ENCODE measurements around the gene SLC25A21. TPM values are rescaled to one million over a fixed set of nuclear protein-coding genes. Genes with fewer than 3 reads are reported as not detected.
"Not testable (repeated sequence)": the region's sequence is repeated elsewhere in the genome, so short reads cannot be mapped to it uniquely, and the experiment has no call there.

SLC25A21 gene
- total and polyA plus RNA-seq, 7 experiments from 2014 or later = not detected

DNA sequence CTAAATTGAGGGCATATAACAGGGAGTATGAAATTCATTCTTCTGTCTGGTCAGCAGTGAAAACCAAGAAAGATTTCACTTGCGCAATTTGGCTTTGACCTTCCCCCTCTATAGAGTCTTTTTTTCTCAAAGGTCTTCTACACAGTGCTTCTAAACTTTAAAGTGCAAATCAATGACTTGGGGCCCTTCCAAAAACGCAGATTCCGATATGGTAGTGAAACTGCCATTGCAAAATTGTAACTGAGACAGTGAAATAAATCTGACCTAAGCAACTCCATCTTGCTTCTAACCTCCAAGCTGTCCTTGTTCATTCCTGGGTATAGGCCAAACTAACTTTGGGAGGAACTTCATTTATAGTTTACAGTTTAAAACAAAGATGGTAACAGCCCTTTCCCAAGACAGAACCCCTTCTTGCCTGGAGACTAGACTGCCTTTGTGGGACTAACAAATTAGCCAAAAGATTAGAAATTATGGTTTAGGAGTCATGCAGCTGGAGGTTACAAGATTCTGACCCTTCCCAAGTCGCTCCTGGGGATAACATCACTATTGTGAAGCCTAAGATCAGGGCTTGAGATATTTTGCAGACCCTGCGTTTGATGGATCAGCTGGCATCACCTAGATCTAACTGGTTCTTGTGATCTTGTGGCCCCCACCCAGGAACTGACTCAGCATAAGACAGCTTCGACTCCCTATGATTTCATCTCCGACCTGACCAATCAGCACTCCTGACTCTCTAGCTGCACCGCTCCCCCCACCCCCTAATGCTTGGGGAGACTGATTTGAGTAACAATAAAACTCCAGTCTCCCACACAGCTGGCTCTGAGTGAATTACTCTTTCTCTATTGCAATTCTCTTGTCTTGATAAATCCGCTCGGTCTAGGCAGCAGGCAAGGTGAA lies 5.0 kb downstream of the SLC25A21 start:
- H3K36me3 ChIP-seq (ENCODE audit: control insufficient read depth in 2 of 3, insufficient read depth in 3 of 3, low read length in 3 of 3) = no peaks in the 10 kb centered on the region
- ATAC-seq (no peak), DNase-seq (no peak)
- Mint-ChIP-seq H3K4me3 (no peak overlapping the region), H3K36me3 (no peaks in the 10 kb centered on the region), H3K9me3 (peaks cover 0 to 9% (median 4%) of the 10 kb centered on the region in 11 donors), H3K4me1 (peaks cover 0 to 3% (median 0%) of the 10 kb centered on the region in 7 donors), H3K27ac (no peak overlapping the region), H3K27me3 (peaks cover 5 to 30% (median 11%) of the 10 kb centered on the region in 5 donors)
- H3K4me3 ChIP-seq (ENCODE audit: low read length) = no peak overlapping the region
- no peaks in the 10 kb centered on the region for H3K27me3 ChIP-seq (ENCODE audit: control insufficient read depth in 2 of 2, insufficient read depth in 2 of 2, low read length in 2 of 2)
- CTCF ChIA-PET = no interaction called here
- no peak overlapping the region for H3K27ac ChIP-seq (ENCODE audit: low read depth, low read length)
- no peaks in the 10 kb centered on the region for H3K4me1 ChIP-seq (ENCODE audit: control insufficient read depth in 2 of 2, insufficient read depth in 2 of 2, low read length in 2 of 2)
- POLR2A ChIA-PET = no interaction called here
- intact Hi-C loops (cut with micrococcal nuclease) = no loop called here
- no peaks in the 10 kb centered on the region for H3K9me3 ChIP-seq (ENCODE audit: control insufficient read depth in 2 of 3, low read length in 3 of 3)

DNA sequence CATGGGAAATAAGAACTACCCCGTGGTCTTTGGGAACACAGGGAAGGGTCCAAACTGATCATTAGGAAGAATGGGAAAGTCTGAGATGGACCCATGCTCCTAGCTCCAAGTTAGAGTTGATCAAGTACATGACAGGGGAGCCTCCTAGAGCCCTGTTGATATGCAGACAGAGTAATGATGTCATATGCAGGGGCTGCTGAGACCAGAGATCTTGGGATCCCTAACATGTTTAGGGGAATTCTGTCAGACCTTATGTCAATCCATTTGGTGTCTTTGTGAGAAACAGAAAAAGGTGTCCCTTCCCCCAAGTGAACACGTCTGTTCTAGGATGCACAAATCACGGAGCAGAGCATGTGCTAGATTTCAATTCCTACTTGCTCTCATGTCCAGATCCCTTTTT lies 6.6 kb downstream of the SLC25A21 start:
- H3K27ac ChIP-seq (ENCODE audit: low read depth, low read length) = no peak overlapping the region
- intact Hi-C loops (cut with micrococcal nuclease) = no loop called here
- DNase-seq (no peak), ATAC-seq (no peak)
- no peaks in the 10 kb centered on the region for H3K27me3 ChIP-seq (ENCODE audit: control insufficient read depth in 2 of 2, insufficient read depth in 2 of 2, low read length in 2 of 2)
- no peaks in the 10 kb centered on the region for H3K36me3 Mint-ChIP-seq
- H3K4me1 Mint-ChIP-seq = no peaks in the 10 kb centered on the region
- no peak overlapping the region for H3K27ac Mint-ChIP-seq
- peaks cover 0 to 17% (median 5%) of the 10 kb centered on the region in 11 donors for H3K9me3 Mint-ChIP-seq
- no peak overlapping the region for H3K4me3 ChIP-seq (ENCODE audit: low read length)
- no peaks in the 10 kb centered on the region for H3K36me3 ChIP-seq (ENCODE audit: control insufficient read depth in 2 of 3, insufficient read depth in 3 of 3, low read length in 3 of 3)
- H3K27me3 Mint-ChIP-seq = peaks cover 0 to 18% (median 2%) of the 10 kb centered on the region in 5 donors
- CTCF ChIA-PET = no interaction called here
- no peaks in the 10 kb centered on the region for H3K9me3 ChIP-seq (ENCODE audit: control insufficient read depth in 2 of 3, low read length in 3 of 3)
- H3K4me1 ChIP-seq (ENCODE audit: control insufficient read depth in 2 of 2, insufficient read depth in 2 of 2, low read length in 2 of 2) = no peaks in the 10 kb centered on the region
- POLR2A ChIA-PET = no interaction called here
- H3K4me3 Mint-ChIP-seq = no peak overlapping the region

DNA sequence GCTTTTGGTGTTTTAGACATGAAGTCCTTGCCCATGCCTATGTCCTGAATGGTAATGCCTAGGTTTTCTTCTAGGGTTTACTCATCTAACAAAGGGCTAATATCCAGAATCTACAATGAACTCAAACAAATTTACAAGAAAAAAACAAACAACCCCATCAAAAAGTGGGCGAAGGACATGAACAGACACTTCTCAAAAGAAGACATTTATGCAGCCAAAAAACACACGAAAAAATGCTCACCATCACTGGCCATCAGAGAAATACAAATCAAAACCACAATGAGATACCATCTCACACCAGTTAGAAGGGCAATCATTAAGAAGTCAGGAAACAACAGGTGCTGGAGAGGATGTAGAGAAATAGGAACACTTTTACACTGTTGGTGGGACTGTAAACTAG lies 10.1 kb downstream of the SLC25A21 start:
- H3K9me3 ChIP-seq (ENCODE audit: control insufficient read depth in 2 of 3, low read length in 3 of 3); CTCF ChIA-PET; H3K4me1 ChIP-seq (ENCODE audit: control insufficient read depth in 2 of 2, insufficient read depth in 2 of 2, low read length in 2 of 2); H3K36me3 ChIP-seq (ENCODE audit: control insufficient read depth in 2 of 3, insufficient read depth in 3 of 3, low read length in 3 of 3); H3K27ac Mint-ChIP-seq; H3K4me3 Mint-ChIP-seq; intact Hi-C loops (cut with micrococcal nuclease); H3K27me3 Mint-ChIP-seq; H3K4me1 Mint-ChIP-seq; DNase-seq; ATAC-seq; POLR2A ChIA-PET; H3K27ac ChIP-seq (ENCODE audit: low read depth, low read length); H3K36me3 Mint-ChIP-seq; H3K4me3 ChIP-seq (ENCODE audit: low read length); H3K27me3 ChIP-seq (ENCODE audit: control insufficient read depth in 2 of 2, insufficient read depth in 2 of 2, low read length in 2 of 2): not testable (repeated sequence)
- peaks cover 0 to 32% (median 6%) of the 10 kb centered on the region in 11 donors for H3K9me3 Mint-ChIP-seq

DNA sequence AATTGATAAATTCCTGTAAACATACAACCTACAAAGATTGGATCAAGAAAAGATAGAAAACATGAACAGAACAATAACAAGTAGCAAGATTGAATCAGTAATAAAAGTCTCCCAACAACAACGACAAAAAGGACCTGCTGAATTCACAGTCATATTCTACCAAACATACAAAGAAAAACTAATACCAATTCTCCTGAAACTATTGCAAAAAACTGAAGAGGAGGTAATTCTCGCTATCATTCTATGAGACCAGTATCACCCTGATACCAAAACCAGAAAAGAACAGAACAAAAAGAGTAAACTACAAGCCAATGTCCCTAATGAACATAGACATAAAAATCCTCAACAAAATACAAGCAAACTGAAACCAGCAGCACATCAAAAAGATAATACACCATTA lies 14.4 kb downstream of the SLC25A21 start:
- Histone ChIP-seq H3K36me3 (ENCODE audit: control insufficient read depth in 2 of 3, insufficient read depth in 3 of 3, low read length in 3 of 3) (no peaks in the 10 kb centered on the region), H3K27ac (ENCODE audit: low read depth, low read length) (no peak overlapping the region), H3K4me3 (ENCODE audit: low read length) (no peak overlapping the region), H3K4me1 (ENCODE audit: control insufficient read depth in 2 of 2, insufficient read depth in 2 of 2, low read length in 2 of 2) (no peaks in the 10 kb centered on the region), H3K27me3 (ENCODE audit: control insufficient read depth in 2 of 2, insufficient read depth in 2 of 2, low read length in 2 of 2) (no peaks in the 10 kb centered on the region), H3K9me3 (ENCODE audit: control insufficient read depth in 2 of 3, low read length in 3 of 3) (peaks cover 0 to 7% (median 0%) of the 10 kb centered on the region in 3 experiments)
- Mint-ChIP-seq H3K36me3 (peaks cover 0 to 6% (median 0%) of the 10 kb centered on the region in 5 donors), H3K27me3 (peaks cover 0 to 13% (median 0%) of the 10 kb centered on the region in 5 donors), H3K9me3 (peaks cover 5 to 43% (median 17%) of the 10 kb centered on the region in 11 donors), H3K4me1 (peaks cover 0 to 2% (median 0%) of the 10 kb centered on the region in 7 donors), H3K27ac (no peak overlapping the region), H3K4me3 (no peak overlapping the region)
- intact Hi-C loops (cut with micrococcal nuclease) = no loop called here
- DNase-seq = no peak
- no peak for ATAC-seq
- ChIA-PET POLR2A (no interaction called here), CTCF (no interaction called here)

DNA sequence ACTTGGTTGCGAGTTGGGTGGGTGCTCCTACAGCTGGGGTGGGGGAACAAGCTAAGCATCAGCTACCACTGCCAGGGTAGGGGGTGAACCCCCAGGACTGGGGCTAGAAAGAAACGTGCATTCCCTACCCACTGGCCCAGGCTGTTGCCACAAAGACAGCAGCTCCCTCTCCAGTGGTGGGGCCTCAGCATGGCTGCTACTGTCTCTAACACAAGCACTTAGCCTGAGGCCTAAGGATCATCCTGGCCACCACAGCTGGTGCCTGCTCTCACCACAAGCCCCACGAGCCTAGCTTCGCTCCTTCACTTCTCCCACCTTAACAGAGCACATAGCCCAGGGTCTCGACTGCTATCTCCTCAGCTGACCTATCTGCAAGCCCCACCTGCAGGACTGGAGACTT lies 18.9 kb downstream of the SLC25A21 start:
- Mint-ChIP-seq H3K4me1 (no peaks in the 10 kb centered on the region), H3K9me3 (peaks cover 6 to 34% (median 16%) of the 10 kb centered on the region in 11 donors), H3K4me3 (no peak overlapping the region), H3K36me3 (peaks cover 0 to 7% (median 0%) of the 10 kb centered on the region in 5 donors), H3K27ac (peak overlapping the region in 1 of 9 donors; percentile 38), H3K27me3 (peaks cover 0 to 13% (median 0%) of the 10 kb centered on the region in 5 donors)
- Histone ChIP-seq H3K27ac (ENCODE audit: low read depth, low read length) (no peak overlapping the region), H3K4me3 (ENCODE audit: low read length) (no peak overlapping the region), H3K9me3 (ENCODE audit: control insufficient read depth in 2 of 3, low read length in 3 of 3) (peaks cover 0 to 7% (median 0%) of the 10 kb centered on the region in 3 experiments), H3K36me3 (ENCODE audit: control insufficient read depth in 2 of 3, insufficient read depth in 3 of 3, low read length in 3 of 3) (no peaks in the 10 kb centered on the region), H3K27me3 (ENCODE audit: control insufficient read depth in 2 of 2, insufficient read depth in 2 of 2, low read length in 2 of 2) (no peaks in the 10 kb centered on the region), H3K4me1 (ENCODE audit: control insufficient read depth in 2 of 2, insufficient read depth in 2 of 2, low read length in 2 of 2) (no peaks in the 10 kb centered on the region)
- DNase-seq (no peak), ATAC-seq (no peak)
- intact Hi-C loops (cut with micrococcal nuclease) = no loop called here
- CTCF ChIA-PET = no interaction called here
- POLR2A ChIA-PET = no interaction called here

DNA sequence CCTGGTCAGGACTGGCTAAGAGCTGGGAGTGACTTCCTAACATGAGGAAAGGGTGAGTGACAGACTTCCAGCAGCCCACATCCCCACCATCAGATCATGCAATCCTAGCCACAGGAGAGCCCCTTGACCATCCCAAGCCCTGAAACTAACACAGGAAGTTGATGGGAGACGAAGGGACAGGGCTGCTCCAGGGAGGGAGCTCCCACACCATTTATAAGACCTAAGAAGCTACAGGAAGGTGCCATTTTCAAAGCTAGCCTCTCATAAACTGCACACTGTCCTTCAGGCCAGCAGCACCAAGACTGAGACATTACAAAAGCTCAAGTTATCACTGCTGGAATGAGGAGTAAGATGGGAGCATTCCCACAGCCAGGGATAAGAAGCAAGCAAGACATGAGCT lies 19.4 kb downstream of the SLC25A21 start:
- no peaks in the 10 kb centered on the region for H3K36me3 ChIP-seq (ENCODE audit: control insufficient read depth in 2 of 3, insufficient read depth in 3 of 3, low read length in 3 of 3)
- POLR2A ChIA-PET = no interaction called here
- Mint-ChIP-seq H3K4me1 (no peaks in the 10 kb centered on the region), H3K9me3 (peaks cover 6 to 34% (median 15%) of the 10 kb centered on the region in 11 donors), H3K36me3 (peaks cover 0 to 7% (median 0%) of the 10 kb centered on the region in 5 donors), H3K27ac (no peak overlapping the region), H3K27me3 (peaks cover 0 to 13% (median 0%) of the 10 kb centered on the region in 5 donors), H3K4me3 (no peak overlapping the region)
- peaks cover 0 to 7% (median 0%) of the 10 kb centered on the region in 3 experiments for H3K9me3 ChIP-seq (ENCODE audit: control insufficient read depth in 2 of 3, low read length in 3 of 3)
- ATAC-seq (no peak), DNase-seq (no peak)
- no peak overlapping the region for H3K4me3 ChIP-seq (ENCODE audit: low read length)
- H3K27ac ChIP-seq (ENCODE audit: low read depth, low read length) = no peak overlapping the region
- no peaks in the 10 kb centered on the region for H3K4me1 ChIP-seq (ENCODE audit: control insufficient read depth in 2 of 2, insufficient read depth in 2 of 2, low read length in 2 of 2)
- CTCF ChIA-PET = no interaction called here
- intact Hi-C loops (cut with micrococcal nuclease) = no loop called here
- no peaks in the 10 kb centered on the region for H3K27me3 ChIP-seq (ENCODE audit: control insufficient read depth in 2 of 2, insufficient read depth in 2 of 2, low read length in 2 of 2)

DNA sequence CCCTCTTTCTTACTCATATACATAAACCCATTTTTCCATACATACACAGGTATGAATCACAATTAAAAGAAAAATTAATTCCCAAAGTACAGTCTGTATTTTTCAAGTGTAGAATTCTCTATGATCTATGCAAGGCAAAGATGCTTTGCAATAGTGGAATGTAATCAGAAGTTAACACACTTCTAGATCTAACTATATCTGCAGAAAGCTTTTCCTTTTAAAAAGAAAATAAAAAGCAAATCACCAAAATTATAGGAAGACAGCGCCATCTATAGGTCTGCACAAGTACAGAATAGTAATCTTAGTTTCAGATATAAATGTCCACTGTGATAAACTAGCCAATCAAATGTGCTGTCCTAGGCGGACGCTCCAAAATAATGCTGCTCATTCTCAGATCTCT lies 22.0 kb downstream of the SLC25A21 start:
- DNase-seq = no peak
- Histone ChIP-seq H3K27ac (ENCODE audit: low read depth, low read length) (no peak overlapping the region), H3K36me3 (ENCODE audit: control insufficient read depth in 2 of 3, insufficient read depth in 3 of 3, low read length in 3 of 3) (no peaks in the 10 kb centered on the region), H3K27me3 (ENCODE audit: control insufficient read depth in 2 of 2, insufficient read depth in 2 of 2, low read length in 2 of 2) (no peaks in the 10 kb centered on the region), H3K4me1 (ENCODE audit: control insufficient read depth in 2 of 2, insufficient read depth in 2 of 2, low read length in 2 of 2) (no peaks in the 10 kb centered on the region), H3K9me3 (ENCODE audit: control insufficient read depth in 2 of 3, low read length in 3 of 3) (peaks cover 0 to 7% (median 0%) of the 10 kb centered on the region in 3 experiments), H3K4me3 (ENCODE audit: low read length) (no peak overlapping the region)
- Mint-ChIP-seq H3K36me3 (peaks cover 0 to 7% (median 0%) of the 10 kb centered on the region in 5 donors), H3K4me3 (no peak overlapping the region), H3K4me1 (no peaks in the 10 kb centered on the region), H3K27me3 (peaks cover 0 to 12% (median 0%) of the 10 kb centered on the region in 5 donors), H3K27ac (no peak overlapping the region), H3K9me3 (peaks cover 5 to 27% (median 11%) of the 10 kb centered on the region in 11 donors)
- intact Hi-C loops (cut with micrococcal nuclease) = no loop called here
- ChIA-PET CTCF (no interaction called here), POLR2A (no interaction called here)
- peak; percentile 50 for ATAC-seq

Data from naive thymus-derived CD4-positive, alpha-beta T cell (primary cell).